OCI-LY1 (cell line): Measurements from ENCODE around the gene MAP3K20.

Experiments used
- EZH2 ChIP-seq: fragments of 200-600 bp; sonication (generic), shearing (Covaris generic); IDR thresholded peaks from 2 replicates; pipeline ENCODE4 v1.8.0; 2017; ENCODE audit warnings: borderline replicate concordance, mixed run types, mild to moderate bottlenecking, antibody characterized with exemption, low read length, moderate library complexity, mixed read lengths
- TF ChIP-seq, protein P1 (sequence below): fragments of 200-600 bp; sonication (generic), shearing (Covaris generic); IDR thresholded peaks from 2 replicates; pipeline ENCODE4 v1.5.1; 2017; ENCODE audit warnings: mild to moderate bottlenecking, antibody characterized with exemption, low read length, moderate library complexity, mixed read lengths

DNA sequence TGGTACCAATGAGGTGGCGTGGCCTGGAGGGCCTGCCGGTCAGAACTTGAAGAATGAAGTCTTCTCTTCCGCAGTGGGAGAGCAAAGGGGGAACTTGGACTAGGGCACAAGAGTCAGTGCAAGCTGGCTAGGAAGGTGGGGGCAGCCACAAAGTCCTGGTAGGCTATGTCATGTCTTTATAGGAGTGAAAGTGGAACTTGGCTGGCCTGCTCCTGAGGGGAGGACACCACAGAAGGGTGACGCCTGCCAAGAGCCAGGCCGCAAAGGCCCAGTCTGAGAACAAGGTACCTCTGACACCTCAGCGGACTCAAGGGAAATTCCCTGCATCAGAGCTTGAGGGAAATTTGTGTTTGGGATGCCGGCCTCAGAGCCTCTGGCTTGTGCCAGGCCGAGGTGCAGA, 32.2 kb upstream of the MAP3K20 start:
- TF ChIP-seq, protein P1, sequence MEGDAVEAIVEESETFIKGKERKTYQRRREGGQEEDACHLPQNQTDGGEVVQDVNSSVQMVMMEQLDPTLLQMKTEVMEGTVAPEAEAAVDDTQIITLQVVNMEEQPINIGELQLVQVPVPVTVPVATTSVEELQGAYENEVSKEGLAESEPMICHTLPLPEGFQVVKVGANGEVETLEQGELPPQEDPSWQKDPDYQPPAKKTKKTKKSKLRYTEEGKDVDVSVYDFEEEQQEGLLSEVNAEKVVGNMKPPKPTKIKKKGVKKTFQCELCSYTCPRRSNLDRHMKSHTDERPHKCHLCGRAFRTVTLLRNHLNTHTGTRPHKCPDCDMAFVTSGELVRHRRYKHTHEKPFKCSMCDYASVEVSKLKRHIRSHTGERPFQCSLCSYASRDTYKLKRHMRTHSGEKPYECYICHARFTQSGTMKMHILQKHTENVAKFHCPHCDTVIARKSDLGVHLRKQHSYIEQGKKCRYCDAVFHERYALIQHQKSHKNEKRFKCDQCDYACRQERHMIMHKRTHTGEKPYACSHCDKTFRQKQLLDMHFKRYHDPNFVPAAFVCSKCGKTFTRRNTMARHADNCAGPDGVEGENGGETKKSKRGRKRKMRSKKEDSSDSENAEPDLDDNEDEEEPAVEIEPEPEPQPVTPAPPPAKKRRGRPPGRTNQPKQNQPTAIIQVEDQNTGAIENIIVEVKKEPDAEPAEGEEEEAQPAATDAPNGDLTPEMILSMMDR = no peak
- TF ChIP-seq EZH2 = no peak
